GM12878 (cell line): ENCODE measurements around the gene RTN3. TPM values are rescaled to one million over a fixed set of nuclear protein-coding genes. Genes with fewer than 3 reads are reported as not detected.

ENCODE experiments used
- ATAC-seq: fragments of 200-7000 bp; cut with Tn5 transposase; 3 replicates; pipeline ENCODE4 v1.9.1; 2020; ENCODE audit warnings: mild to moderate bottlenecking, moderate library complexity
- BruUV-seq: library from RNA; stranded (reverse); fragments of 400-500 nt; replicated peaks from 2 replicates; lab custom pipeline; 2021; lab: Mats Ljungman, UMichigan
- CTCF ChIA-PET: fragments of 300-600 bp; sonication (Branson Sonifier 250); formaldehyde crosslinking; extraction: SDS; loops from one replicate; lab custom pipeline; 2021; ENCODE audit warnings: inconsistent platforms; lab: Yijun Ruan, JAX
- POLR2A ChIA-PET: fragments of 350-600 bp; formaldehyde crosslinking; extraction: SDS; loops from one replicate; lab custom pipeline; 2021; ENCODE audit warnings: inconsistent platforms; lab: Charles Lee
- RAD21 ChIA-PET: fragments of 300-600 bp; sonication (Branson Sonifier 250); formaldehyde crosslinking; loops from one replicate; lab custom pipeline; 2023; ENCODE audit warnings: antibody characterized with exemption; ENCODE audit not compliant: unreplicated experiment; lab: Charles Lee
- SMC1A ChIA-PET: fragments of 300-600 bp; sonication (Branson Sonifier 250); formaldehyde crosslinking; loops from one replicate; lab custom pipeline; 2023; ENCODE audit not compliant: unreplicated experiment, uncharacterized antibody; lab: Charles Lee
- DNase-seq: peaks from one replicate; pipeline ENCODE4 v3.0.0-alpha.2; 2011; ENCODE audit warnings: low read depth, low spot score
- FAIRE-seq: peaks from 3 replicates; lab custom pipeline; 2011; peaks lifted over from hg19 to GRCh38; lab: Jason Lieb, UNC
- H2AFZ ChIP-seq: 2 replicates; pipeline ENCODE4 v1.6.0; 2011; ENCODE audit warnings: low read depth, low read length, control low read depth; ENCODE audit not compliant: control insufficient read depth
- H3K27ac ChIP-seq: 2 replicates; pipeline ENCODE4 v1.5.1; 2011; ENCODE audit warnings: control low read depth; ENCODE audit not compliant: control insufficient read depth, insufficient read depth
- H3K27me3 ChIP-seq, 2 experiments: replicated peaks in 1 of 2; 2 replicates each; pipeline versions ENCODE4 v1.6.0 to v1.6.1; 2011; ENCODE audit warnings: low read length in 1 of 2; ENCODE audit not compliant: control insufficient read depth in 2 of 2, insufficient read depth in 2 of 2
- H3K36me3 ChIP-seq, 2 experiments: 2 replicates each; pipeline ENCODE4 v1.5.1; 2011; ENCODE audit warnings: low read length in 1 of 2; ENCODE audit not compliant: control insufficient read depth in 2 of 2, insufficient read depth in 2 of 2
- H3K4me1 ChIP-seq: 2 replicates; pipeline ENCODE4 v1.6.1; 2011; ENCODE audit warnings: mild to moderate bottlenecking, low read length, moderate library complexity, mixed read lengths; ENCODE audit not compliant: control insufficient read depth, insufficient read depth
- H3K4me2 ChIP-seq: 2 replicates; pipeline ENCODE4 v1.6.0; 2011; ENCODE audit warnings: control low read depth; ENCODE audit not compliant: control insufficient read depth, insufficient read depth
- H3K4me3 ChIP-seq: fragments of 200-600 bp; sonication (generic); 2 replicates; pipeline ENCODE4 v1.5.1; 2016
- H3K79me2 ChIP-seq: 2 replicates; pipeline ENCODE4 v1.6.0; 2011; ENCODE audit warnings: low read length; ENCODE audit not compliant: control insufficient read depth, insufficient read depth
- H3K9ac ChIP-seq: 2 replicates; pipeline ENCODE4 v1.8.0; 2011; ENCODE audit warnings: low read length, control low read depth, mixed read lengths; ENCODE audit not compliant: control insufficient read depth, insufficient read depth
- H3K9me3 ChIP-seq: replicated peaks from 3 replicates; pipeline ENCODE4 v1.5.1; 2011; ENCODE audit warnings: mild to moderate bottlenecking, low read length; ENCODE audit not compliant: control insufficient read depth, insufficient read depth
- H4K20me1 ChIP-seq: 2 replicates; pipeline ENCODE4 v1.6.0; 2011; ENCODE audit not compliant: control insufficient read depth, insufficient read depth
- BCL11A ChIP-seq: IDR thresholded peaks from 2 replicates; pipeline ENCODE4 v1.6.1; 2011; ENCODE audit warnings: low read depth, low read length
- BCL3 ChIP-seq: IDR thresholded peaks from 2 replicates; pipeline ENCODE4 v1.6.1; 2011; ENCODE audit warnings: borderline replicate concordance, low read depth, mild to moderate bottlenecking, moderate library complexity, low read length; ENCODE audit not compliant: insufficient read depth, poor library complexity, severe bottlenecking
- BHLHE40 ChIP-seq, 2 experiments: fragments of 450-650 bp in 1 of 2; IDR thresholded peaks; 2 replicates each; pipeline ENCODE4 v1.6.1; 2011 to 2017; ENCODE audit warnings: low read depth in 2 of 2, borderline replicate concordance in 1 of 2, improper control_type of control experiment in 1 of 2, low read length in 1 of 2, mild to moderate bottlenecking in 1 of 2
- E4F1 ChIP-seq: fragments of 450-650 bp; IDR thresholded peaks from 2 replicates; pipeline ENCODE4 v1.6.1; 2018; ENCODE audit warnings: borderline replicate concordance, mild to moderate bottlenecking; ENCODE audit not compliant: partially characterized antibody
- EZH2 ChIP-seq: IDR thresholded peaks from 2 replicates; pipeline ENCODE4 v1.6.1; 2012; ENCODE audit warnings: low read depth, mild to moderate bottlenecking, control low read depth, inconsistent platforms, low read length, borderline replicate concordance; ENCODE audit not compliant: control insufficient read depth
- MAX ChIP-seq: IDR thresholded peaks from 2 replicates; pipeline ENCODE4 v1.6.1; 2012; ENCODE audit warnings: low read depth, low read length, improper control_type of control experiment
- MYC ChIP-seq: IDR thresholded peaks from 2 replicates; pipeline ENCODE4 v1.6.1; 2011; ENCODE audit warnings: mild to moderate bottlenecking, low read length, moderate library complexity, inconsistent platforms; ENCODE audit not compliant: insufficient read depth, insufficient replicate concordance, insufficient read length, severe bottlenecking
- NFYA ChIP-seq: IDR thresholded peaks from 2 replicates; pipeline ENCODE4 v1.6.1; 2011; ENCODE audit warnings: low read depth, mild to moderate bottlenecking, low read length, improper control_type of control experiment, borderline replicate concordance
- PAX8 ChIP-seq: fragments of 450-650 bp; IDR thresholded peaks from 2 replicates; pipeline ENCODE4 v1.6.1; 2017; ENCODE audit warnings: mild to moderate bottlenecking, moderate library complexity
- PML ChIP-seq: IDR thresholded peaks from 2 replicates; pipeline ENCODE4 v1.6.1; 2012; ENCODE audit warnings: low read length, inconsistent platforms
- TCF7 ChIP-seq: IDR thresholded peaks from 2 replicates; pipeline ENCODE4 v1.6.1; 2014; ENCODE audit warnings: antibody characterized with exemption, borderline replicate concordance
- WRNIP1 ChIP-seq: IDR thresholded peaks from 2 replicates; pipeline ENCODE4 v1.6.1; 2011; ENCODE audit warnings: low read depth, low read length, improper control_type of control experiment, borderline replicate concordance
- ZNF622 ChIP-seq: fragments of 450-650 bp; IDR thresholded peaks from 2 replicates; pipeline ENCODE4 v1.6.1; 2017; ENCODE audit warnings: mild to moderate bottlenecking, inconsistent platforms
- WGBS: methylation state at CpG from one replicate; pipeline ENCODE4 v1.1.6; 2016; ENCODE audit warnings: low lambda C conversion rate; ENCODE audit not compliant: insufficient replicate concordance, insufficient coverage; ENCODE audit errors: missing lambda C conversion rate; 5-methylcytosine and 5-hydroxymethylcytosine counted together
- in situ Hi-C: fragments of 300-500 bp; cut with MboI; formaldehyde crosslinking; loops from 9 replicates; pipeline ENCODE4 v1.14.3; 2018; ENCODE audit warnings: mixed read lengths
- intact Hi-C: fragments of 100-400 bp; cut with micrococcal nuclease; formaldehyde crosslinking; loops from one replicate; pipeline ENCODE4 v1.14.2; 2022; ENCODE audit not compliant: unreplicated experiment
- polyA plus RNA-seq, 11 experiments: library from polyadenylated mRNA; depleted of rRNA in 4 of 11; unstranded in 6 of 11; stranded (reverse) in 5 of 11; fragments of >200 nt; fragmentation: Nextera tagmentation in 4 of 11; fragmentation: Illumina TruSeq in 1 of 11; extraction: Ambion mirVana in 4 of 11; extraction: Trizol in 1 of 11; gene quantifications; 1 replicate in 1 of 11; 2 replicates in 10 of 11; pipeline versions ENCODE4 v1.2.1 to v1.2.3, GENCODE V29; 2011 to 2016; ENCODE audit warnings: inconsistent platforms in 2 of 11, missing spikeins in 2 of 11, low read depth in 1 of 11
- total RNA-seq, 4 experiments: library from RNA; depleted of rRNA in 3 of 4; stranded (reverse); fragments of >200 nt in 3 of 4; fragmentation: Illumina TruSeq in 1 of 4; extraction: Trizol in 1 of 4; gene quantifications; 2 replicates each; pipeline versions ENCODE4 v1.2.1 to v1.2.3, GENCODE V29; 2013 to 2021
- TF ChIP-seq, protein P1 (sequence below): fragments of 450-650 bp; conservative IDR thresholded peaks from 2 replicates; pipeline ENCODE4 v1.6.1; 2017; ENCODE audit warnings: mild to moderate bottlenecking, moderate library complexity

RTN3 gene
- total and polyA plus RNA-seq, 10 of the 15 experiments (the other 5 are each of a cell fraction or from before 2014, with no cell fraction given) = 22.9 to 64.2 (median 47.0) TPM

DNA sequence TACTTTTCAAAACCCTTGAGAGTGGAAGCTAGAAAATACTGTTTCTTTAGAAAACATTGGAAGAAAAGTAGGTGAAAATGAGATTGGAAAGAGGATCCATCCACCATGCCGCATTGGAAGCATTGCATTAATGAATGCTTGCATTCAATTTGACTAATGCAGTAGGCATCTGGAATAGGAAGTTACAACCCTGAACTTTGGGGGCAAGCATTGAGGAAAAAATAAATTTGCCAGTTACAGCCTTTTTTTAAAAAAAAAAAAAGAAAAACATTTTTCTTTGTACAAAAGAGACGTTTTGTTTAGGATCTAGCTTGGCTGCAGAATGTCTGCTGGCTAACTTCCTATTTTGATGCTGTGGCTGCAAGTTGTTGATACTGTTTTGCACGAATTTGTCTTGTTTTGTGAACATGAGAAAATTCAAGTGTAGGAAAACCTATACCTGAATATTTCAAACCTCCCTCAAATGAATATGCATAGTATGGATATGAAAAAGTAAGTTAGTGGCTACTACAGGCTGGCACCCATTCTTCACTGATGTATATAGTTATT, 28.1 kb downstream of the RTN3 start (continued):
- TF ChIP-seq BCL3 (no peak), WRNIP1 (no peak), MYC (no peak)

DNA sequence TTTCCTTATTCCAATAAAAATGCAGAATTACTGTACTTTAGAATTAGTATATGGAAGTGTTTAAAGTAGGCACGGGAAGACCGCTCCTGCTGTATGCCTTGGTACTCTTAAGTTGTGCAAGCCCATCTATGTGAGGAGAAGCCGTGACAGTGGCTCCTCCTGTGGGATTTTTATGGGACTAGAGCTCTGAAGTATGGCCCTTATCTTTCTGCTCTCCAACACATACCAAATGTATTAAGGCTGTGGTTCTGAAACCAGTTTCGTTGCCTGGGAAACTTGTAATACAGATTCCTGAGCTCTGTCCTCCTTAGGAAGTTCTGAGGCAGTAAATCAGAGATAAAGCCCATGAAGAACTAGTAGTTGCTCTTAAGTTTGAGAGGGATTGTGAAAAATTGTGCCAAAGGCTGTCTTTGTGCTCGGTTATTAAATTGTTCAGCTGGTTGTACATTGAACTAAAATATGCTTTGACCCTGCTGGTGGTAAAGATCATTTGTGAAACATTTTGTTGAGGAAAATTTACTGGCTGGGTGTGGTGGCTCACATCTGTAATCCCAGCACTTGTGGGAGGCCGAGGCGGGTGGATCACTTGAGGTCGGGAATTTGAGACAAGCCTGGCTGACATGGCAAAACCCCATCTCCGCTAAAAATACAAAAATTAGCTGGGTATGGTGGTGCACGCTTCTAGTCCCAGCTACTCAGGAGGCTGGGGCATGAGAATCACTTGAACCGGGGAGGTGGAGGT, 29.3 kb downstream of the RTN3 start:
- Histone ChIP-seq H3K27me3 (no peaks in the 10 kb centered on the region), H3K79me2 (no peaks in the 10 kb centered on the region; the same call in 1 of the 2 replicates)
- ATAC-seq = no peak
- TF ChIP-seq BHLHE40 (IDR thresholded peaks at IDR 0.05; ENCODE audit: borderline replicate concordance in 1 of 2, low read depth in 2 of 2, low read length in 1 of 2) (no peak), ZNF622 (no peak), E4F1 (no peak), EZH2 (no peak), PML (no peak), BCL11A (no peak), PAX8 (no peak), TCF7 (no peak), NFYA (no peak), MAX (no peak)
- TF ChIP-seq, protein P1, sequence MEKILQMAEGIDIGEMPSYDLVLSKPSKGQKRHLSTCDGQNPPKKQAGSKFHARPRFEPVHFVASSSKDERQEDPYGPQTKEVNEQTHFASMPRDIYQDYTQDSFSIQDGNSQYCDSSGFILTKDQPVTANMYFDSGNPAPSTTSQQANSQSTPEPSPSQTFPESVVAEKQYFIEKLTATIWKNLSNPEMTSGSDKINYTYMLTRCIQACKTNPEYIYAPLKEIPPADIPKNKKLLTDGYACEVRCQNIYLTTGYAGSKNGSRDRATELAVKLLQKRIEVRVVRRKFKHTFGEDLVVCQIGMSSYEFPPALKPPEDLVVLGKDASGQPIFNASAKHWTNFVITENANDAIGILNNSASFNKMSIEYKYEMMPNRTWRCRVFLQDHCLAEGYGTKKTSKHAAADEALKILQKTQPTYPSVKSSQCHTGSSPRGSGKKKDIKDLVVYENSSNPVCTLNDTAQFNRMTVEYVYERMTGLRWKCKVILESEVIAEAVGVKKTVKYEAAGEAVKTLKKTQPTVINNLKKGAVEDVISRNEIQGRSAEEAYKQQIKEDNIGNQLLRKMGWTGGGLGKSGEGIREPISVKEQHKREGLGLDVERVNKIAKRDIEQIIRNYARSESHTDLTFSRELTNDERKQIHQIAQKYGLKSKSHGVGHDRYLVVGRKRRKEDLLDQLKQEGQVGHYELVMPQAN = no peak

More for the DNA sequence above, 29.3 kb downstream of the RTN3 start:
- no peak overlapping the region for H3K9ac ChIP-seq
- no peaks in the 10 kb centered on the region for H3K4me1 ChIP-seq
- H3K36me3 ChIP-seq = no peaks in the 10 kb centered on the region
- FAIRE-seq (no peak), DNase-seq (no peak)
- H3K4me3 ChIP-seq = no peak overlapping the region
- ChIA-PET SMC1A (interaction anchor here (2.0 kb wide), 1 partner anchor 16 kb away, joined by 4 read pairs; no protein-coding TSS in a partner anchor), RAD21 (interaction anchor here (1.2 kb wide), 1 partner anchor 28 kb away, joined by 4 read pairs; no protein-coding TSS in a partner anchor), POLR2A (interaction anchor here (0.6 kb wide), 1 partner anchor 74 kb away, joined by 3 read pairs; no protein-coding TSS in a partner anchor), CTCF (interaction anchor here (1.3 to 1.5 kb wide), 2 partner anchors 10 to 72 kb away, joined by 4 to 5 read pairs; no protein-coding TSS in a partner anchor)
- no TSS peak for BruUV-seq
- no peaks in the 10 kb centered on the region for H3K9me3 ChIP-seq
- no peaks in the 10 kb centered on the region for H4K20me1 ChIP-seq
- WGBS = 95% methylated on average over 11 of the region's 11 CpGs
- no peak overlapping the region for H3K27ac ChIP-seq
- no peak overlapping the region for H3K4me2 ChIP-seq
- in situ Hi-C loops (no loop called here), intact Hi-C loops (no loop called here)
- no peak overlapping the region for H2AFZ ChIP-seq
